Osteocyte (in vitro differentiated cells): ENCODE data around the gene ELF4. TPM values are rescaled to one million over a fixed set of nuclear protein-coding genes. Genes with fewer than 3 reads are reported as not detected.

Experiments used
- DNase-seq: peaks from one replicate; pipeline ENCODE4 v3.0.0; 2021; ENCODE audit warnings: mixed read lengths; ENCODE audit not compliant: unreplicated experiment; ENCODE audit errors: extremely low spot score
- H3K27ac Mint-ChIP-seq: one replicate; pipeline ENCODE4 v1.8.0; 2021; ENCODE audit warnings: mild to moderate bottlenecking, mixed read lengths; ENCODE audit not compliant: unreplicated experiment
- H3K27me3 Mint-ChIP-seq: one replicate; pipeline ENCODE4 v1.8.0; 2021; ENCODE audit warnings: mixed read lengths; ENCODE audit not compliant: unreplicated experiment
- H3K36me3 Mint-ChIP-seq: one replicate; pipeline ENCODE4 v1.8.0; 2021; ENCODE audit warnings: mixed read lengths; ENCODE audit not compliant: unreplicated experiment
- H3K4me1 Mint-ChIP-seq: one replicate; pipeline ENCODE4 v1.8.0; 2021; ENCODE audit warnings: mixed read lengths; ENCODE audit not compliant: unreplicated experiment
- H3K4me3 Mint-ChIP-seq: one replicate; pipeline ENCODE4 v1.8.0; 2021; ENCODE audit warnings: mild to moderate bottlenecking, moderate library complexity, mixed read lengths; ENCODE audit not compliant: unreplicated experiment
- H3K9me3 Mint-ChIP-seq: one replicate; pipeline ENCODE4 v1.8.0; 2021; ENCODE audit warnings: mixed read lengths; ENCODE audit not compliant: unreplicated experiment
- total RNA-seq: library from RNA; stranded (reverse); gene quantifications from 2 replicates; pipeline ENCODE4 v1.2.1, GENCODE V29; 2021
- TF ChIP-seq, protein P1 (sequence below): fragments of 200-600 bp; sonication (generic); IDR thresholded peaks from 2 replicates; pipeline ENCODE4 v1.5.0; 2021; ENCODE audit warnings: antibody characterized with exemption, mild to moderate bottlenecking, moderate library complexity

The ELF4 gene
- total RNA-seq, 1 donor from 2014 or later = 25.2 TPM

DNA sequence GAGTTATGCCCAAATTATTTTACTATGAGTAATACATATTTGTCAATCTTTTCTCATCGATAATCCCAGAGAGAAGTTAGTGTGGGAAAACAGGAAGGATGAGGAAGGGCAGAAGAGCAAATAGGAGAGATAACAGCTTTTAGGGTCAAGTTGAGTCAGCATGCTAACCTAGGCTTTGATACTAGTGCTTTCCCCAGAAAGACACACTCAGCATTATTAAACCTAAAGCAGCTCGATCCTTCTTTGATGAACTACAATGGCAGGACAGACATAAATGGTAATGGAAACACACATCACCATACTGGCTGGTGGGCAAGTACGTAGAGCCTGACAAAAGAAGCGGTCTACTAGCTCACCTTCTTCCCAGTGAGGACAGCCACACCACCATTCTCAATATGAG, 34.8 kb upstream of the ELF4 start:
- Mint-ChIP-seq H3K4me3 (no peak overlapping the region), H3K27ac (no peak overlapping the region), H3K4me1 (peaks cover 10% of the 10 kb centered on the region), H3K9me3 (peaks cover 5% of the 10 kb centered on the region), H3K36me3 (peaks cover 13% of the 10 kb centered on the region), H3K27me3 (no peaks in the 10 kb centered on the region)
- TF ChIP-seq, protein P1, sequence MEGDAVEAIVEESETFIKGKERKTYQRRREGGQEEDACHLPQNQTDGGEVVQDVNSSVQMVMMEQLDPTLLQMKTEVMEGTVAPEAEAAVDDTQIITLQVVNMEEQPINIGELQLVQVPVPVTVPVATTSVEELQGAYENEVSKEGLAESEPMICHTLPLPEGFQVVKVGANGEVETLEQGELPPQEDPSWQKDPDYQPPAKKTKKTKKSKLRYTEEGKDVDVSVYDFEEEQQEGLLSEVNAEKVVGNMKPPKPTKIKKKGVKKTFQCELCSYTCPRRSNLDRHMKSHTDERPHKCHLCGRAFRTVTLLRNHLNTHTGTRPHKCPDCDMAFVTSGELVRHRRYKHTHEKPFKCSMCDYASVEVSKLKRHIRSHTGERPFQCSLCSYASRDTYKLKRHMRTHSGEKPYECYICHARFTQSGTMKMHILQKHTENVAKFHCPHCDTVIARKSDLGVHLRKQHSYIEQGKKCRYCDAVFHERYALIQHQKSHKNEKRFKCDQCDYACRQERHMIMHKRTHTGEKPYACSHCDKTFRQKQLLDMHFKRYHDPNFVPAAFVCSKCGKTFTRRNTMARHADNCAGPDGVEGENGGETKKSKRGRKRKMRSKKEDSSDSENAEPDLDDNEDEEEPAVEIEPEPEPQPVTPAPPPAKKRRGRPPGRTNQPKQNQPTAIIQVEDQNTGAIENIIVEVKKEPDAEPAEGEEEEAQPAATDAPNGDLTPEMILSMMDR = no peak
- no peak for DNase-seq

DNA sequence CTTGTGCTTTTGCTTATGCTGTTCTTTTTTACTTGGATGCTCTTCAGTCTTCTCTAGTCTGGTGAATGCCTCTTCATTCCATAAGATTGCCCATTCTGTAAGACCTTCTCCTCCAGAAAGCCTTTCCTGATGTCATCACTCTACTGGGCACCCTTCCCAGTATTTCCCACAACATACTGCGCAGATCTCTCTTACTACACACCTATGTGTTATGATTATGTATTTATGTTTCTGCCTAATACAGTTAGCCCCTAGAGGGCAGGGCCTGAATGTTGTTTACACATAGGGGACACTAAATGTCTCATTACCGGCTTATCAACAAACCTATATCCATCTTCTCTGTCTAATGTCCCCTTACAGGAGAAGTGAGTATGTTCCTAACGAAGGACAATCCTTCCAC, 34.2 kb upstream of the ELF4 start:
- Mint-ChIP-seq H3K4me3 (no peak overlapping the region), H3K27me3 (no peaks in the 10 kb centered on the region), H3K9me3 (peaks cover 5% of the 10 kb centered on the region), H3K4me1 (peaks cover 4% of the 10 kb centered on the region), H3K36me3 (peaks cover 13% of the 10 kb centered on the region), H3K27ac (no peak overlapping the region)
- TF ChIP-seq, protein P1 = no peak
- DNase-seq = no peak

DNA sequence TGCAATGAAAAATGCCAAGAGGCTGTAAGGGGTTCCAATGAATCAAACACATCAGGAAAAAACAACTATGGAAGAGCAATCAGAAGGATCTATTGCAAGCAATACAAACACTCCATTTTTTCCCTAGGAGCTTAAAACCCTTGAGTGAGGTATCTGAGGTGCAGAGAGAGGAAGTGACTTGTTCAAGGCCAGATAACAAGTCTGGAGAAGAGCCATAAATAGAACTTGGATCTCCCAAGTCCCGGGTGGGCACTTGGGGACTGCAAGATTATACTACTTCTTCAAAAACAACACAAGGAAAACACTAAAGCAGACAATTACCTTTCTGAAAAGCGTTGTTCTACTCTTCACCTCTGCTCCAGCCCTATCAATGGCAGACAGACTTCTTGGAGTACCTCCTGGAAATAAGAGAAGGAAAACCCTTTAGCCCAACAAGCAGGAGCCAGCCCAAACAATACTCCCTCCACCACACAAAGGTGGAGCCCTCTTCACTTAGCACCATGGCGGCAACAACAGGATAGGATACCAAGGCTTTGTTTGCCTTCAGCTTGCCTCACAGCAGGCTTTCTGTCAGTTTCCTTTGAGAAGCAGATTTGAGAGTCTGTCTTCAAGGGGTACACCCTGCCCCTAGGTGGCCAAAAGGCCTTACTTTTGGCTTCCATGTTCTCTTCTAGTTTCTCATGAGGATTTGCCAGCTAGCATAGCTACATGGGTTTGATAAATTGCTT, 29.3 kb upstream of the ELF4 start:
- Mint-ChIP-seq H3K4me1 (no peaks in the 10 kb centered on the region), H3K27ac (no peak overlapping the region), H3K27me3 (no peaks in the 10 kb centered on the region), H3K36me3 (peaks cover 9% of the 10 kb centered on the region), H3K4me3 (no peak overlapping the region), H3K9me3 (peaks cover 5% of the 10 kb centered on the region)
- TF ChIP-seq, protein P1 = no peak
- no peak for DNase-seq

DNA sequence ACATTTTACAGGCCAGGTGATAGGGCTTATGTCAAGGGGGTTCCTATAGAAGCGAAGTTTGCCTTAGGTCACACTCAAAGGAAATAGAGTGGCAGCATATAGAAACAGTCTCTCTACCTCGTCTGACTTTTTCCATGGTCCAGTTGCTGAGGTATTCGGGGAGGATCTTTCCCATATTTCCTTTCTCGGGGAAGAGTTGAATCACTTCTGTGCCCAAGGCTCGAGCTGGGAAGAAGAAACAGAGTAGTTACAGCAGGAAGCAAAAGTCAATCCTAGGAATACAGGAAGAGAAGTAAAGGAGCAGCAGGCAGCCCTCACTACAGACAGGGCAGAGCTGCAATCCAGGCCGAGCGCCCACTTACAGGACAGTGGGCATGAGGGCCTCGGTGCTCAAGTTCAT, 26.7 kb upstream of the ELF4 start:
- TF ChIP-seq, protein P1 = no peak
- peaks cover 9% of the 10 kb centered on the region for H3K36me3 Mint-ChIP-seq
- H3K4me3 Mint-ChIP-seq = no peak overlapping the region
- H3K27me3 Mint-ChIP-seq = no peaks in the 10 kb centered on the region
- H3K27ac Mint-ChIP-seq = no peak overlapping the region
- H3K9me3 Mint-ChIP-seq = no peaks in the 10 kb centered on the region
- H3K4me1 Mint-ChIP-seq = no peaks in the 10 kb centered on the region
- DNase-seq = no peak

DNA sequence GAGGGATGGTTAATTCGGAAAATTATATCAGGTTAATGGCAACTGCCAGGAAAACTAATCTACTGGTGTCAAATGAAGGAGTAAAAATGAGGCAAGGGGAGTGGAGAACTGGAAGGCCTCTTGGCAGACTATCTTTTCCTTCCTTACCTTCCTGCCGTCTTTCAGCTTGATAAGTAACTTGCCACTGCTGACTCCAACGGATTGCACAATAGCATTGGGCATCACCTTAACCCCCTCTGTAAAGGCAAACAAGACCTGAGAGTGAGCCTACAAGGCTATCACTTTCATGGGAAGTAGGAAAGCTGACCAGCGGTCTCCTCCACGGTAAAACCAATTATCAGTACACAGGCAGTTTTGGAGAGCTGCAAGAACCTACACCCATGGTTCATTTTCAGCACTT, 26.2 kb upstream of the ELF4 start:
- H3K27ac Mint-ChIP-seq = no peak overlapping the region
- H3K36me3 Mint-ChIP-seq = peaks cover 9% of the 10 kb centered on the region
- no peak overlapping the region for H3K4me3 Mint-ChIP-seq
- TF ChIP-seq, protein P1 = no peak
- DNase-seq = no peak
- H3K9me3 Mint-ChIP-seq = no peaks in the 10 kb centered on the region
- no peaks in the 10 kb centered on the region for H3K27me3 Mint-ChIP-seq
- no peaks in the 10 kb centered on the region for H3K4me1 Mint-ChIP-seq
